CMK (cell line): ENCODE measurements around the gene CLEC16A.

ENCODE experiments used
- DNase-seq: peaks from one replicate; pipeline ENCODE4 v3.0.0-alpha.2; 2010; ENCODE audit warnings: low read depth

CLEC16A gene

GRCh38 chr16:11082860-11083388 is 138.6 kb downstream of the CLEC16A start:
- DNase-seq: no peak

GRCh38 chr16:11084484-11084875 is 140.1 kb downstream of the CLEC16A start:
- DNase-seq: no peak

- DNase-seq: no peak
Measured at GRCh38 chr16:11084876-11085485, 140.6 kb downstream of the CLEC16A start.

- no peak for DNase-seq
Measured at GRCh38 chr16:11085916-11086315, 141.6 kb downstream of the CLEC16A start.

- DNase-seq: no peak
Measured at GRCh38 chr16:11087691-11088073, 143.3 kb downstream of the CLEC16A start.

- DNase-seq: no peak
Measured at GRCh38 chr16:11088074-11088730, 143.8 kb downstream of the CLEC16A start.

GRCh38 chr16:11088831-11089230 is 144.5 kb downstream of the CLEC16A start:
- no peak for DNase-seq

- no peak for DNase-seq
Measured at GRCh38 chr16:11089504-11090124, 145.2 kb downstream of the CLEC16A start.

GRCh38 chr16:11090232-11090631 is 145.9 kb downstream of the CLEC16A start:
- no peak for DNase-seq

- DNase-seq: no peak
Measured at GRCh38 chr16:11091021-11091785, 146.8 kb downstream of the CLEC16A start.

- no peak for DNase-seq
Measured at GRCh38 chr16:11092788-11093571, 148.6 kb downstream of the CLEC16A start.

- DNase-seq: no peak
Measured at GRCh38 chr16:11093572-11094074, 149.3 kb downstream of the CLEC16A start.

- no peak for DNase-seq
Measured at GRCh38 chr16:11094075-11094856, 149.9 kb downstream of the CLEC16A start.

GRCh38 chr16:11094857-11095565 is 150.6 kb downstream of the CLEC16A start:
- DNase-seq: no peak

- DNase-seq: no peak
Measured at GRCh38 chr16:11095935-11096334, 151.6 kb downstream of the CLEC16A start.

- DNase-seq: no peak
Measured at GRCh38 chr16:11097094-11097786, 152.9 kb downstream of the CLEC16A start.

GRCh38 chr16:11097787-11098167 is 153.4 kb downstream of the CLEC16A start:
- no peak for DNase-seq

- no peak for DNase-seq
Measured at GRCh38 chr16:11098601-11099390, 154.4 kb downstream of the CLEC16A start.
